K562 (cell line): ENCODE measurements around the gene FASTK. TPM values are rescaled to one million over a fixed set of nuclear protein-coding genes. Genes with fewer than 3 reads are reported as not detected.

Experiments used
- CBX2 ChIP-seq: fragments of 200-600 bp; sonication (generic); IDR thresholded peaks from one replicate; pipeline ENCODE4 v1.6.1; 2012; ENCODE audit warnings: mild to moderate bottlenecking, low read length, inconsistent platforms; ENCODE audit not compliant: insufficient read depth, poor library complexity, severe bottlenecking
- CEBPB ChIP-seq: fragments of 450-650 bp; IDR thresholded peaks from 2 replicates; pipeline ENCODE4 v1.6.1; 2016; ENCODE audit warnings: missing genetic modification characterization, missing compliant biosample characterization
- CHD1 ChIP-seq: fragments of 200-600 bp; sonication (generic); IDR thresholded peaks from one replicate; pipeline ENCODE4 v1.6.1; 2012; ENCODE audit warnings: mild to moderate bottlenecking, moderate library complexity, low read length, inconsistent platforms
- FOXP1 ChIP-seq: sonication (generic); formaldehyde crosslinking; IDR thresholded peaks from 2 replicates; pipeline ENCODE4 v1.8.0; 2022; ENCODE audit warnings: mild to moderate bottlenecking, missing genetic modification reagents
- GABPA ChIP-seq: fragments of 200-800 bp; sonication (Bioruptor generic); conservative IDR thresholded peaks from 2 replicates; pipeline ENCODE4 v1.6.1; 2016; ENCODE audit warnings: low read depth, missing genetic modification characterization, missing compliant biosample characterization
- HDGF ChIP-seq: fragments of 450-650 bp; IDR thresholded peaks from 2 replicates; pipeline ENCODE4 v1.6.1; 2016
- KDM2B ChIP-seq: fragments of 250-450 bp; sonication (Bioruptor Pico); IDR thresholded peaks from 2 replicates; pipeline ENCODE4 v1.8.0; 2021; ENCODE audit warnings: mild to moderate bottlenecking, moderate library complexity
- KLF13 ChIP-seq: fragments of 450-650 bp; IDR thresholded peaks from 2 replicates; pipeline ENCODE4 v1.6.1; 2016; ENCODE audit warnings: missing genetic modification characterization, low read depth, mild to moderate bottlenecking, missing compliant biosample characterization, moderate library complexity, borderline replicate concordance
- MAFF ChIP-seq: IDR thresholded peaks from 2 replicates; pipeline ENCODE4 v1.6.1; 2012; ENCODE audit warnings: low read length, improper control_type of control experiment
- MEIS2 ChIP-seq: fragments of 450-650 bp; IDR thresholded peaks from 2 replicates; pipeline ENCODE4 v1.6.1; 2014; ENCODE audit warnings: mild to moderate bottlenecking; ENCODE audit not compliant: partially characterized antibody
- NFXL1 ChIP-seq: fragments of 450-650 bp; formaldehyde crosslinking; IDR thresholded peaks from 2 replicates; pipeline ENCODE4 v1.4.0; 2021; ENCODE audit warnings: mild to moderate bottlenecking
- NR2C2 ChIP-seq, 2 experiments: fragments of 200-800 bp in 1 of 2; sonication (Bioruptor generic) in 1 of 2; sonication (generic) in 1 of 2; formaldehyde crosslinking in 1 of 2; IDR thresholded peaks; 2 replicates each; pipeline versions ENCODE4 v1.6.1 to v1.8.0; 2016 to 2022; ENCODE audit warnings: mild to moderate bottlenecking in 1 of 2, missing compliant biosample characterization in 1 of 2, missing genetic modification characterization in 1 of 2, missing genetic modification reagents in 1 of 2
- NR2F6 ChIP-seq: fragments of 450-650 bp; formaldehyde crosslinking; IDR thresholded peaks from 2 replicates; pipeline ENCODE4 v1.4.0; 2020; ENCODE audit warnings: mild to moderate bottlenecking
- POLR2B ChIP-seq: fragments of 450-650 bp; IDR thresholded peaks from 2 replicates; pipeline ENCODE4 v1.6.1; 2018; ENCODE audit warnings: low read depth; ENCODE audit not compliant: partially characterized antibody
- POU5F1 ChIP-seq: fragments of 150-350 bp; IDR thresholded peaks from 2 replicates; pipeline ENCODE4 v1.6.1; 2014; ENCODE audit warnings: borderline replicate concordance, low read length, low read depth, mild to moderate bottlenecking; ENCODE audit not compliant: partially characterized antibody
- RBM25 ChIP-seq: fragments of 200-400 bp; formaldehyde crosslinking; IDR thresholded peaks from 2 replicates; pipeline ENCODE4 v1.6.1; 2018; ENCODE audit warnings: low read length, low read depth, moderate library complexity; ENCODE audit not compliant: severe bottlenecking
- SIX5 ChIP-seq, 2 experiments: IDR thresholded peaks; 2 replicates each; pipeline ENCODE4 v1.6.1; 2011; ENCODE audit warnings: low read length in 2 of 2, borderline replicate concordance in 1 of 2, low read depth in 1 of 2, mild to moderate bottlenecking in 1 of 2, moderate library complexity in 1 of 2; ENCODE audit not compliant: insufficient read depth in 1 of 2
- SMAD1 ChIP-seq: fragments of 150-350 bp; IDR thresholded peaks from 2 replicates; pipeline ENCODE4 v1.6.1; 2014; ENCODE audit warnings: low read length, low read depth; ENCODE audit not compliant: partially characterized antibody
- SRSF7 ChIP-seq: fragments of 200-400 bp; formaldehyde crosslinking; optimal IDR thresholded peaks from 2 replicates; pipeline ENCODE3; 2017; ENCODE audit warnings: mild to moderate bottlenecking, low read depth, low read length
- TBL1XR1 ChIP-seq, 2 experiments: IDR thresholded peaks; 2 replicates each; pipeline ENCODE4 v1.6.1; 2012; ENCODE audit warnings: improper control_type of control experiment in 2 of 2, low read length in 2 of 2, mild to moderate bottlenecking in 1 of 2
- TCF3 ChIP-seq: sonication (generic); formaldehyde crosslinking; IDR thresholded peaks from 2 replicates; pipeline ENCODE4 v1.4.0; 2020; ENCODE audit warnings: mild to moderate bottlenecking, missing genetic modification reagents
- TCF7 ChIP-seq: sonication (generic); IDR thresholded peaks from 2 replicates; pipeline ENCODE4 v1.6.1; 2016; ENCODE audit warnings: antibody characterized with exemption, borderline replicate concordance
- TFAM ChIP-seq: fragments of 250-450 bp; sonication (Bioruptor Pico); conservative IDR thresholded peaks from 2 replicates; pipeline ENCODE4 v1.5.0; 2021; ENCODE audit warnings: mild to moderate bottlenecking, moderate library complexity
- WHSC1 ChIP-seq: IDR thresholded peaks from one replicate; pipeline ENCODE4 v1.6.1; 2012; ENCODE audit warnings: low read length, control low read depth, inconsistent platforms
- XRCC4 ChIP-seq: IDR thresholded peaks from one replicate; pipeline ENCODE4 v1.6.1; 2011; ENCODE audit not compliant: insufficient read depth, insufficient read length; ENCODE audit errors: extremely low read depth
- ZBTB17 ChIP-seq: fragments of 450-650 bp; formaldehyde crosslinking; IDR thresholded peaks from 2 replicates; pipeline ENCODE4 v1.4.0; 2020; ENCODE audit warnings: mild to moderate bottlenecking
- ZNF175 ChIP-seq: fragments of 200-800 bp; sonication (Bioruptor generic); IDR thresholded peaks from 2 replicates; pipeline ENCODE4 v1.6.1; 2016; ENCODE audit warnings: low read depth, mild to moderate bottlenecking, missing genetic modification characterization, missing compliant biosample characterization
- ZNF212 ChIP-seq: fragments of 450-650 bp; formaldehyde crosslinking; IDR thresholded peaks from 2 replicates; pipeline ENCODE4 v1.4.0; 2020; ENCODE audit warnings: mild to moderate bottlenecking
- ZZZ3 ChIP-seq: fragments of 450-650 bp; IDR thresholded peaks from 2 replicates; pipeline ENCODE4 v1.6.1; 2016; ENCODE audit warnings: antibody characterized with exemption, mild to moderate bottlenecking, moderate library complexity
- polyA plus RNA-seq, 8 experiments: library from polyadenylated mRNA; depleted of rRNA in 4 of 8; stranded (reverse) in 5 of 8; unstranded in 3 of 8; fragments of >200 nt; fragmentation: Nextera tagmentation in 2 of 8; fragmentation: Illumina TruSeq in 1 of 8; extraction: Ambion mirVana in 2 of 8; extraction: Trizol in 1 of 8; gene quantifications; 2 replicates each; pipeline versions ENCODE4 v1.2.1 to v1.2.3, GENCODE V29; 2011 to 2014; ENCODE audit warnings: inconsistent platforms in 1 of 8, missing spikeins in 1 of 8
- total RNA-seq, 7 experiments: library from RNA; depleted of rRNA in 6 of 7; stranded (reverse); fragments of >200 nt in 6 of 7; fragmentation: Illumina TruSeq in 2 of 7; extraction: Trizol in 2 of 7; gene quantifications; 2 replicates each; pipeline versions ENCODE4 v1.2.1 to v1.2.3, GENCODE V29; 2011 to 2021; ENCODE audit warnings: low replicate concordance in 1 of 7
- TF ChIP-seq, protein P1 (sequence below): fragments of 450-650 bp; formaldehyde crosslinking; IDR thresholded peaks from 2 replicates; pipeline ENCODE4 v1.4.0; 2022; ENCODE audit warnings: mild to moderate bottlenecking, moderate library complexity

The FASTK gene
- total and polyA plus RNA-seq, 9 of the 15 experiments (the other 6 are each of a cell fraction or from before 2014, with no cell fraction given) = 0.51 to 150 (median 48.2) TPM

- TF ChIP-seq TBL1XR1 (IDR thresholded peaks at IDR 0.05; ENCODE audit: low read length in 2 of 2) (no peak; a peak in 1 of 4 replicates), ZBTB17 (CRISPR knock-in tag) (no peak), CEBPB (no peak), RBM25 (no peak), HDGF (peak; percentile 53; the same call in 1 of the 2 replicates), KDM2B (peak; percentile 53; the same call in 1 of the 2 replicates), POU5F1 (no peak), SRSF7 (no peak), NR2F6 (CRISPR knock-in tag) (no peak), MEIS2 (no peak), TCF7 (no peak), TFAM (CRISPR knock-in tag) (no peak), XRCC4 (no peak), POLR2B (peak; percentile 14), KLF13 (no peak), FOXP1 (CRISPR knock-in tag) (no peak), CBX2 (no peak), MAFF (no peak), ZNF175 (no peak), SIX5 (IDR thresholded peaks at IDR 0.05; ENCODE audit: borderline replicate concordance in 1 of 2, insufficient read depth in 1 of 2, low read depth in 1 of 2, low read length in 2 of 2) (no peak), NR2C2 (CRISPR knock-in tag; IDR thresholded peaks at IDR 0.05) (no peak), NR2C2 (tag; IDR thresholded peaks at IDR 0.05) (no peak), TCF3 (CRISPR knock-in tag) (no peak), ZZZ3 (no peak), SMAD1 (no peak), WHSC1 (no peak), CHD1 (peak; percentile 45), NFXL1 (no peak), ZNF212 (CRISPR knock-in tag) (no peak), GABPA (no peak)
- TF ChIP-seq, protein P1, sequence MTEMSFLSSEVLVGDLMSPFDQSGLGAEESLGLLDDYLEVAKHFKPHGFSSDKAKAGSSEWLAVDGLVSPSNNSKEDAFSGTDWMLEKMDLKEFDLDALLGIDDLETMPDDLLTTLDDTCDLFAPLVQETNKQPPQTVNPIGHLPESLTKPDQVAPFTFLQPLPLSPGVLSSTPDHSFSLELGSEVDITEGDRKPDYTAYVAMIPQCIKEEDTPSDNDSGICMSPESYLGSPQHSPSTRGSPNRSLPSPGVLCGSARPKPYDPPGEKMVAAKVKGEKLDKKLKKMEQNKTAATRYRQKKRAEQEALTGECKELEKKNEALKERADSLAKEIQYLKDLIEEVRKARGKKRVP (CRISPR knock-in tag) = no peak
Measured at GRCh38 chr7:151061213-151062110, 19.1 kb downstream of the FASTK start (continued).
